Liver (tissue), 9 donors: ENCODE measurements around the gene ST6GAL1. TPM values are rescaled to one million over a fixed set of nuclear protein-coding genes. Genes with fewer than 3 reads are reported as not detected.

Source experiments
- DNase-seq: peaks from one replicate; pipeline ENCODE4 v3.0.0-alpha.2; 2017; ENCODE audit warnings: low spot score
- H3K27ac ChIP-seq, 2 donors: one replicate each; pipeline ENCODE4 v1.7.0; 2013; ENCODE audit warnings: inconsistent platforms in 2 of 2, low read length in 2 of 2, control low read depth in 1 of 2, low read depth in 1 of 2, mild to moderate bottlenecking in 1 of 2
- H3K27me3 ChIP-seq, 4 donors: one replicate each; pipeline versions ENCODE4 v1.6.1 to v1.7.0; 2013; ENCODE audit warnings: low read length in 3 of 4, inconsistent platforms in 1 of 4, mild to moderate bottlenecking in 1 of 4, moderate library complexity in 1 of 4; ENCODE audit not compliant: control insufficient read depth in 4 of 4, insufficient read depth in 4 of 4
- H3K36me3 ChIP-seq, 4 donors: one replicate each; pipeline versions ENCODE4 v1.6.1 to v1.7.0; 2013; ENCODE audit warnings: low read length in 3 of 4, mild to moderate bottlenecking in 3 of 4, low read depth in 1 of 4, moderate library complexity in 1 of 4; ENCODE audit not compliant: control insufficient read depth in 4 of 4, insufficient read depth in 3 of 4
- H3K4me1 ChIP-seq, 4 donors: one replicate each; pipeline versions ENCODE4 v1.6.1 to v1.7.0; 2013; ENCODE audit warnings: low read length in 3 of 4, mild to moderate bottlenecking in 3 of 4, moderate library complexity in 1 of 4; ENCODE audit not compliant: control insufficient read depth in 4 of 4, insufficient read depth in 4 of 4
- H3K4me3 ChIP-seq, 3 donors: one replicate each; pipeline versions ENCODE4 v1.6.1 to v1.7.0; 2013; ENCODE audit warnings: low read length in 3 of 3, control low read depth in 1 of 3, low read depth in 1 of 3, mild to moderate bottlenecking in 1 of 3
- H3K9ac ChIP-seq, 2 donors: one replicate each; pipeline ENCODE4 v1.7.0; 2013; ENCODE audit warnings: low read length in 2 of 2, mild to moderate bottlenecking in 2 of 2, moderate library complexity in 2 of 2, control low read depth in 1 of 2, low read depth in 1 of 2
- H3K9me3 ChIP-seq, 4 donors: one replicate each; pipeline versions ENCODE4 v1.6.1 to v1.7.0; 2013; ENCODE audit warnings: low read length in 3 of 4; ENCODE audit not compliant: control insufficient read depth in 4 of 4
- ATF3 ChIP-seq: IDR thresholded peaks from 2 replicates; pipeline ENCODE4 v1.6.1; 2016; ENCODE audit warnings: antibody characterized with exemption
- EGR1 ChIP-seq, 2 donors: IDR thresholded peaks; 2 replicates each; pipeline ENCODE4 v1.6.1; 2016 to 2018; ENCODE audit warnings: antibody characterized with exemption in 2 of 2, low read depth in 2 of 2
- FOXA1 ChIP-seq: IDR thresholded peaks from 2 replicates; pipeline ENCODE4 v1.6.1; 2016; ENCODE audit warnings: antibody characterized with exemption
- FOXA2 ChIP-seq: IDR thresholded peaks from 2 replicates; pipeline ENCODE4 v1.6.1; 2016; ENCODE audit warnings: antibody characterized with exemption
- GABPA ChIP-seq, 2 donors: IDR thresholded peaks in 1 of 2; conservative IDR thresholded peaks in 1 of 2; 2 replicates each; pipeline ENCODE4 v1.6.1; 2016; ENCODE audit warnings: antibody characterized with exemption in 2 of 2, mild to moderate bottlenecking in 1 of 2, moderate library complexity in 1 of 2
- HNF4A ChIP-seq, 2 donors: conservative IDR thresholded peaks; 2 replicates each; pipeline ENCODE4 v1.6.1; 2016; ENCODE audit warnings: antibody characterized with exemption in 2 of 2, mild to moderate bottlenecking in 2 of 2
- HNF4G ChIP-seq: IDR thresholded peaks from 2 replicates; pipeline ENCODE4 v1.6.1; 2016; ENCODE audit warnings: antibody characterized with exemption
- JUND ChIP-seq, 2 donors: IDR thresholded peaks; 2 replicates each; pipeline ENCODE4 v1.6.1; 2016; ENCODE audit warnings: antibody characterized with exemption in 2 of 2
- MAX ChIP-seq: IDR thresholded peaks from 2 replicates; pipeline ENCODE4 v1.6.1; 2016; ENCODE audit warnings: antibody characterized with exemption
- RAD21 ChIP-seq, 2 donors: IDR thresholded peaks; 2 replicates each; pipeline ENCODE4 v1.6.1; 2016; ENCODE audit warnings: antibody characterized with exemption in 2 of 2, mild to moderate bottlenecking in 2 of 2
- REST ChIP-seq: IDR thresholded peaks from 2 replicates; pipeline ENCODE4 v1.6.1; 2016; ENCODE audit warnings: antibody characterized with exemption, mild to moderate bottlenecking
- RXRA ChIP-seq, 2 donors: IDR thresholded peaks; 2 replicates each; pipeline ENCODE4 v1.6.1; 2017 to 2018; ENCODE audit warnings: antibody characterized with exemption in 2 of 2, mild to moderate bottlenecking in 1 of 2
- SP1 ChIP-seq: IDR thresholded peaks from 2 replicates; pipeline ENCODE4 v1.6.1; 2018; ENCODE audit warnings: antibody characterized with exemption, mild to moderate bottlenecking
- TAF1 ChIP-seq: conservative IDR thresholded peaks from 2 replicates; pipeline ENCODE4 v1.6.1; 2016; ENCODE audit warnings: antibody characterized with exemption, mild to moderate bottlenecking
- YY1 ChIP-seq: IDR thresholded peaks from 2 replicates; pipeline ENCODE4 v1.6.1; 2016; ENCODE audit warnings: antibody characterized with exemption, mild to moderate bottlenecking
- WGBS: extraction: QIAGEN DNeasy Blood & Tissue Kit; methylation state at CpG from one replicate; pipeline ENCODE4 v1.1.7; 2013; 5-methylcytosine and 5-hydroxymethylcytosine counted together
- polyA plus RNA-seq, 2 donors: library from polyadenylated mRNA; stranded (reverse) in 1 of 2; unstranded in 1 of 2; fragments of 200-250 nt in 1 of 2; fragments of >200 nt in 1 of 2; fragmentation: Nextera tagmentation in 1 of 2; extraction: Ambion mirVana in 1 of 2; gene quantifications; one replicate each; pipeline versions ENCODE4 v1.2.1 to v1.2.3, GENCODE V29; 2013 to 2015
- total RNA-seq, 2 donors: library from RNA; depleted of rRNA; stranded (reverse); fragments of >200 nt; gene quantifications; one replicate each; pipeline ENCODE4 v1.2.3, GENCODE V29; 2014
- donor health status: healthy.
- donor health status: healthy.
- donor health status: healthy.
- donor health status: healthy.
- donor health status: healthy.

ST6GAL1 gene
- total and polyA plus RNA-seq, 4 donors, result 102 to 425 (median 328) TPM

GRCh38 chr3:186896875-186897274 is 33.5 kb upstream of the ST6GAL1 start (continued):
- no peak for TF ChIP-seq REST
- TF ChIP-seq RXRA (IDR thresholded peaks at IDR 0.05), result no peak
- no peak for TF ChIP-seq FOXA1

- Histone ChIP-seq H3K4me3 (no peak overlapping the region), H3K9ac (no peak overlapping the region), H3K4me1 (no peaks in the 10 kb centered on the region), H3K27ac (no peak overlapping the region), H3K36me3 (no peaks in the 10 kb centered on the region), H3K27me3 (no peaks in the 10 kb centered on the region), H3K9me3 (no peaks in the 10 kb centered on the region)
- WGBS, result 87% methylated on average over 1 of the region's 1 CpG
- TF ChIP-seq YY1, result no peak
- no peak for TF ChIP-seq RXRA (IDR thresholded peaks at IDR 0.05)
- no peak for TF ChIP-seq FOXA2
- TF ChIP-seq JUND (IDR thresholded peaks at IDR 0.05), result no peak
- TF ChIP-seq ATF3, result no peak
- no peak for TF ChIP-seq EGR1 (IDR thresholded peaks at IDR 0.05; ENCODE audit: low read depth in 2 of 2)
- TF ChIP-seq HNF4A (conservative IDR thresholded peaks at IDR 0.05), result no peak
- no peak for TF ChIP-seq GABPA (IDR thresholded peaks at IDR 0.05 in 1 of 2, conservative IDR thresholded peaks at IDR 0.05 in 1 of 2)
- DNase-seq, result no peak
These were observed 29.1 kb upstream of the ST6GAL1 start for GRCh38 chr3:186901135-186901734.

- WGBS, result 93% methylated on average over 3 of the region's 3 CpGs
- no peak for TF ChIP-seq MAX
- TF ChIP-seq TAF1, result no peak
- TF ChIP-seq JUND (IDR thresholded peaks at IDR 0.05), result no peak
- no peak for TF ChIP-seq HNF4G
- TF ChIP-seq YY1, result no peak
- TF ChIP-seq RAD21 (IDR thresholded peaks at IDR 0.05), result no peak
- TF ChIP-seq FOXA1, result no peak
- TF ChIP-seq RXRA (IDR thresholded peaks at IDR 0.05), result no peak
- no peak for TF ChIP-seq SP1
- no peak for TF ChIP-seq REST
- TF ChIP-seq EGR1 (IDR thresholded peaks at IDR 0.05; ENCODE audit: low read depth in 2 of 2), result no peak
- no peak overlapping the region for H3K27ac ChIP-seq
- no peaks in the 10 kb centered on the region for H3K4me1 ChIP-seq
- H3K27me3 ChIP-seq, result no peaks in the 10 kb centered on the region
- H3K36me3 ChIP-seq, result no peaks in the 10 kb centered on the region
- H3K9me3 ChIP-seq, result no peaks in the 10 kb centered on the region
- H3K9ac ChIP-seq, result no peak overlapping the region
- DNase-seq, result no peak
- no peak overlapping the region for H3K4me3 ChIP-seq
These were observed 28.2 kb upstream of the ST6GAL1 start for GRCh38 chr3:186902154-186902553.
